ENCODE results near the gene CLINT1. TPM values are rescaled to one million over a fixed set of nuclear protein-coding genes. Genes with fewer than 3 reads are reported as not detected.

Gene CLINT1
- total RNA-seq, 6 experiments from 2014 or later: 80.7 to 90.3 (median 85.5) TPM

DNA sequence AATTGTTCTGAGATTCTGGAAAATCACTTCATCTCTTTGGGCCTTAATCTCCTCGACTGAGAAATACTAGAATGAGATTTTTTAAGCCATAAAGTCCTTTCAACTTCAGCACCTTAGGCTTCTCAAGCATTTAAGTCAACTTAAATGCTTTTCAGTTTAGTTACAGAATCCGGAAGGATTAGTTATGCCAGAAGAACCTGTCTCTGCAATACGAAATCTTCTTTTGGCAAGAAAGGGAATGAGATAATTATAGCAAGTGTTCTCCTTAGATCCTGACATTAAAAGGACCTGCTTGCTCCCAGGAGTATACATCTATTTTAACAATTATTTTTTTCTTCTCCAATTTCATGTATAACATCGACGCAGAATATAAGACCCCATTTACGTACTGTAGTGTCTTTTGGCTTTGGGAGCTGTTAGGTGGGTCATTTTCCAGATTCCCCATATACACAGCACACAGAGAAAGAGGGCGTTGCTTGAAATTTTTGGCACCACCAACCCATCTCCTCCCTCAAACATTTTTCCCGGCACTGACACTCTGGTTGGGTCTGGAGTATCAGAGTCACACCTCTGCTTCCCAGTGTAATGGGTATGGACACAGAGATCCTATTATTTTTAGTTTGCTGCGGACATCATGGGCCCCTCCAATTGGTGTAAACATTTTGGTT, 43.6 kb upstream of the CLINT1 start:
- Mint-ChIP-seq H3K4me3 (no peak overlapping the region), H3K27ac (no peak overlapping the region), H3K27me3 (ENCODE audit: insufficient read depth) (peaks cover 2% of the 10 kb centered on the region; the same call in 1 of the 2 replicates), H3K4me1 (ENCODE audit: low read depth) (peaks cover 13% of the 10 kb centered on the region), H3K9me3 (no peaks in the 10 kb centered on the region), H3K36me3 (ENCODE audit: low read depth) (no peaks in the 10 kb centered on the region)
- TF ChIP-seq CTCF (IDR thresholded peaks at IDR 0.05): no peak
- DNase-seq: no peak

GRCh38 chr5:157900644-157901043, 41.7 kb upstream of the CLINT1 start:
- Mint-ChIP-seq H3K27me3 (ENCODE audit: insufficient read depth) (peaks cover 7% of the 10 kb centered on the region), H3K4me3 (no peak overlapping the region)
- DNase-seq: no peak

DNA sequence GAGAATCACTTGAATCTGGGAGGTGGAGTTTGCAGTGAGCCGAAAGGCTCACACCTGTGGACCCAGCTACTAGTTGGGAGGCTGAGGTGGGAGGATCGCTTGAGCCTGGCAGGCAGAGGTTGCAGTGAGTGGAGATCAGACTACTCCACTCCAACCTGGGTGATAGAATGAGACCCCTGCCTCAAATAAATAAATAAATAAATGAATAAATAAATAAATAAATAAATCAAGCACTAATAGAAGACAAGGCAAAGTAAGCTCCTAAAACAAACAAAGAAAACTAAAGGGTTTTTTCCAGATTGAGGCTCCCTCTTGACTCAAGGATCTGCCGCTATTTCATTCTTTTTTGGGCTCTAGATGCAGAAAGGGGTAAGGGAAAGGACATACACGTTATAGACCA, 34.7 kb upstream of the CLINT1 start:
- Mint-ChIP-seq H3K27me3 (ENCODE audit: insufficient read depth) (peaks cover 8% of the 10 kb centered on the region), H3K4me1 (ENCODE audit: low read depth) (no peaks in the 10 kb centered on the region), H3K4me3 (no peak overlapping the region), H3K9me3 (no peaks in the 10 kb centered on the region), H3K36me3 (ENCODE audit: low read depth) (no peaks in the 10 kb centered on the region), H3K27ac (no peak overlapping the region)
- no peak for DNase-seq
- no peak for TF ChIP-seq CTCF (IDR thresholded peaks at IDR 0.05)

More at GRCh38 chr5:157900644-157901043, 41.7 kb upstream of the CLINT1 start:
- H3K27ac Mint-ChIP-seq: no peak overlapping the region
- no peaks in the 10 kb centered on the region for H3K36me3 Mint-ChIP-seq (ENCODE audit: low read depth)
- H3K4me1 Mint-ChIP-seq (ENCODE audit: low read depth): peaks cover 13% of the 10 kb centered on the region
- TF ChIP-seq CTCF (IDR thresholded peaks at IDR 0.05): no peak
- H3K9me3 Mint-ChIP-seq: no peaks in the 10 kb centered on the region

GRCh38 chr5:157892974-157893373, 34.0 kb upstream of the CLINT1 start:
- H3K9me3 Mint-ChIP-seq: no peaks in the 10 kb centered on the region
- no peak overlapping the region for H3K27ac Mint-ChIP-seq
- H3K36me3 Mint-ChIP-seq (ENCODE audit: low read depth): no peaks in the 10 kb centered on the region
- TF ChIP-seq CTCF (IDR thresholded peaks at IDR 0.05): no peak
- no peak overlapping the region for H3K4me3 Mint-ChIP-seq
- H3K4me1 Mint-ChIP-seq (ENCODE audit: low read depth): no peaks in the 10 kb centered on the region
- DNase-seq: no peak
- H3K27me3 Mint-ChIP-seq (ENCODE audit: insufficient read depth): peaks cover 8% of the 10 kb centered on the region

GRCh38 chr5:157890836-157891597, 32.1 kb upstream of the CLINT1 start:
- DNase-seq: no peak
- no peaks in the 10 kb centered on the region for H3K4me1 Mint-ChIP-seq (ENCODE audit: low read depth)
- peaks cover 4% of the 10 kb centered on the region for H3K27me3 Mint-ChIP-seq (ENCODE audit: insufficient read depth)
- TF ChIP-seq CTCF (IDR thresholded peaks at IDR 0.05): no peak
- H3K27ac Mint-ChIP-seq: no peak overlapping the region
- H3K9me3 Mint-ChIP-seq: peaks cover 7% of the 10 kb centered on the region
- no peaks in the 10 kb centered on the region for H3K36me3 Mint-ChIP-seq (ENCODE audit: low read depth)
- no peak overlapping the region for H3K4me3 Mint-ChIP-seq

Measured in HFFc6 (cell line).